ENCODE data around the gene TMEM178A.
"Not testable (repeated sequence)": the region's sequence is repeated elsewhere in the genome, so short reads cannot be mapped to it uniquely, and the experiment has no call there.

Gene TMEM178A

GRCh38 chr2:39718483-39718882, 52.8 kb downstream of the TMEM178A start:
- DNase-seq, result no peak

- no peak for DNase-seq
Measured at GRCh38 chr2:39719317-39719716, 53.6 kb downstream of the TMEM178A start.

- no peak for DNase-seq
Measured at GRCh38 chr2:39720970-39721369, 55.3 kb downstream of the TMEM178A start.

GRCh38 chr2:39723497-39723896, 57.8 kb downstream of the TMEM178A start:
- no peak for DNase-seq

GRCh38 chr2:39723946-39724827, 58.5 kb downstream of the TMEM178A start:
- no peak for DNase-seq

- DNase-seq, result no peak
Measured at GRCh38 chr2:39724828-39725144, 59.1 kb downstream of the TMEM178A start.

- DNase-seq, result no peak
Measured at GRCh38 chr2:39725401-39725800, 59.7 kb downstream of the TMEM178A start.

GRCh38 chr2:39728085-39728484, 62.4 kb downstream of the TMEM178A start:
- DNase-seq, result not testable (repeated sequence)

GRCh38 chr2:39728941-39729351, 63.2 kb downstream of the TMEM178A start:
- no peak for DNase-seq

GRCh38 chr2:39730276-39730675, 64.6 kb downstream of the TMEM178A start:
- DNase-seq, result no peak

GRCh38 chr2:39730685-39731302, 65.1 kb downstream of the TMEM178A start:
- DNase-seq, result no peak

GRCh38 chr2:39731546-39731945, 65.8 kb downstream of the TMEM178A start:
- no peak for DNase-seq

- DNase-seq, result no peak
Measured at GRCh38 chr2:39732482-39732881, 66.8 kb downstream of the TMEM178A start.

GRCh38 chr2:39733070-39733674, 67.5 kb downstream of the TMEM178A start:
- DNase-seq, result no peak

GRCh38 chr2:39734445-39734844, 68.7 kb downstream of the TMEM178A start:
- DNase-seq, result no peak

- no peak for DNase-seq
Measured at GRCh38 chr2:39735648-39736047, 69.9 kb downstream of the TMEM178A start.

- no peak for DNase-seq
Measured at GRCh38 chr2:39736640-39737039, 70.9 kb downstream of the TMEM178A start.

GRCh38 chr2:39737661-39738060, 71.9 kb downstream of the TMEM178A start:
- no peak for DNase-seq

GRCh38 chr2:39738936-39739335, 73.2 kb downstream of the TMEM178A start:
- no peak for DNase-seq

- DNase-seq, result no peak
Measured at GRCh38 chr2:39739386-39739785, 73.7 kb downstream of the TMEM178A start.

GRCh38 chr2:39741871-39742270, 76.2 kb downstream of the TMEM178A start:
- no peak for DNase-seq

- no peak for DNase-seq
Measured at GRCh38 chr2:39743269-39743776, 77.6 kb downstream of the TMEM178A start.

- no peak for DNase-seq
Measured at GRCh38 chr2:39755466-39755865, 89.7 kb downstream of the TMEM178A start.

- no peak for DNase-seq
Measured at GRCh38 chr2:39757156-39757555, 91.4 kb downstream of the TMEM178A start.

Data from cortex of kidney (tissue), 1 donor.